AG08396 (cell line): ENCODE measurements around the gene SAA2.
"Not testable (repeated sequence)": the region's sequence is repeated elsewhere in the genome, so short reads cannot be mapped to it uniquely, and the experiment has no call there.

Experiments
- DNase-seq: peaks from one replicate; pipeline ENCODE4 v3.0.0; 2012; ENCODE audit warnings: low spot score, mixed read lengths

Gene SAA2

DNA sequence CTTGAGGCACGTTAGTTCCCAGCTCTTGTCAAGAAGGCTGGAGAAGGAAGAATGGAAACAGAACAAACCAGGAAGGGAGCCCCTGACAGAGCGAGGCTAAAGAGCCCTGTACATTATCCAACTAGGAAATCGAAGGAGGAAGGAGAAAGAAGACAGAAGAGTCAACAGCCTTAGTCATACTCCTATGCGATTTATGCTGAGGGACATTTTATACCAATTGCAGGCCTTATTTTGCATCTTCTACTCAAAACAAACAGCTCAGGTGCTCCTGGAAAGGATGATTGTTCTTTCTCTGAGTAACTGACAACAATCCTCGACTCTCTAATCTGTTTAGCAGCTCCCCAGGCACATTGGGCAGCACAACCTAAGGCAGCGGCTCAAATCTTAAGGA, 1.3 kb downstream of the SAA2 start:
- DNase-seq, result not testable (repeated sequence)

DNA sequence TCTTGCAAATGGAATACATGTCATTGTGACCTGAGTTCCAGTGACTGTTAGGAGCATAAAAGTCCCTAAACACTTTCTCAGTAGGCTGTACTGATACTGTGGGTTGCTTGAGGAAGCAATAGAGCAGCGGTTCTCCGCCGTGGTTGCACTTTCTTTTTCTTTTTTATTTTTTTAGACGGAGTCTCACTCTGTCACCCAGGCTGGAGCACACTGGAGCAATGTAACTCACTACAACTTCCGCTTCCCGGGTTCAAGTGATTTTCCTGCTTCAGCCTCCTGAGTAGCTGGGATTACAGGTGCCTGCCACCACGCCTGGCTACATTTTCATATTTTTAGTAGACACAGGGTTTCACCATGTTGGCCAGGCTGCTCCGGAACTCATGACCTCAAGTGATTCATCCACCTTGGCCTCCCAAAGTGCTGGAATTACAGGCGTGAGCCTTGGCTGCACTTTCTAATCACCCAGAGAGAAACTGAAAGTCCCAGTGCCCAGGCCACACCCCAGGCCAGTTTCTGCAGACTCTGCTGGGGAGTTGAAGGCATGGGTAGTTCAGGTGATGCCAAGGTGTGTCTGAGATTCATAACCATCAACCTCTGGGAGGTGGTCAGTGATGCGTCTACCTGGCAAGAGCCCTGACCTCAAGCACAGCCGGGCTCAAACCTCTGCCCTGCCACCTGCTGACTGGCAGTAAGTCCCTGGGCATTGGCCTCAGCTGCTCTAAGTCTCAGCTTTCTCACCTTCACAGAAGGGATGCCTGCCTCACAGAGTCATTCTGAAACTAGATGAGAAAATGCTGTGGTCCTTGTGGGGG, 1.9 kb downstream of the SAA2 start:
- not testable (repeated sequence) for DNase-seq

DNA sequence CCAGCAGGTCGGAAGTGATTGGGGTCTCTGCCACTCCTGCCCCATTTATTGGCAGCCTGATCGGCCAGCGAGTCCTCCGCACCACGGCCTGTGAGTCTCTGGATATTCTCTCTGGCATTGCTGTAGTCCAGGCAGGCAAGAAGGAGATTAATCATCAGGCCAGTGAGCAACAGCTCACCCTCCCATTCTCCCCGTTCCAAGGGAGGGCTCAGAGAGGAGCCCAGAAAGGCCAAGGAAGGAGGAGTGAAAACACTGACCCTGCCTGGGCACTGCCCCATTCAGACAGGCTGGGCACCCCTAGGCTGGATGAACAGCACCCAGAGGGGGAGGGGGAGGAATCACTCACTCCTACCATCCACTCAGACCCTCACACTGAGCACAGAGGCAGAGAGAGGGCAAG, 3.1 kb downstream of the SAA2 start:
- DNase-seq, result no peak

DNA sequence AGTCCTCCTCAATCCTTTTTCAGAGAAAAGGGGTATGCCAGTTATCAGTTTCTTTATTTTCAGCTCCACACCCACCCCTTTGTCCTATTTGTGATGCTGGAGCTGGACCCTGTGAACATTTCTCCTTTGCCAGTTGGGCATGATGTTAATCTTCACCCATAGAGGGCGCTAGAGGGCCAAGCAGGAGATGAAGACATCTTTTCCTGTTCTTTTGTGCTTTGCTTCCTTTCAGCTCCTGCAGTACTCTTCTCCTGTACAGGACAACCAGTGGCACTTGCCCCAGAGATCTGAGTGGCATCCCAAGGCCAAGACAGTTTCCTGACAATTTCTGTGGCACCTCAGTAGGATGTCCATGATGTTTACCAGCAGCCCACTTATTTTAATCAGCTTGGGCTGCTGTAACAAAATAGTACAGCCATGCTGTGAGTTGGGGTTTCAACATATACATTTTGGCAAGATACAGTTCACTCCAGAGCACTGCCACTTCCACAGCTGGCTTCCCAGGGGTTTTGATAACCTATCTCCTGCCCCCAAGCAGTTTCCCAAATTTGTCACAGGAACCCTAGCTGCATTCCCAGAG, 4.6 kb downstream of the SAA2 start:
- DNase-seq, result peak; percentile 64

DNA sequence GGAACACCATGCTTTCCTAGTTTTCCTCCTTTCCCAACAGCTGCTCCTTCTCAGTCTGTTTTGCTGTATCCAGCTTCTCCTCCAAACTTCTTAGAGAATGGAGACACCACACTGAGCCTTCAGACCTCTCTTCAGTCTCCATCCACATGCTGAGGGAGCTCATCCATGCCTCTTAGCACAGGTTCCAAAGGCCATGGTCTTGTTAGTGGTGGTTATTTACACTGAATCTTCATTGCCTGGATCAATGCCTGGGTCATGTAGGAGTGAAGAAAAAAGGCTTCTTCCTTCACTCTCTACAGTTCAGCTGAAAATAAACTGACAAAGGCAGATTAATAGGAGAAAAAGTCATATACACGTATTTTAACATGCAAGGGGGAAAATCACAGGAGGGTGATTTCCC, 8.8 kb downstream of the SAA2 start:
- DNase-seq, result no peak

DNA sequence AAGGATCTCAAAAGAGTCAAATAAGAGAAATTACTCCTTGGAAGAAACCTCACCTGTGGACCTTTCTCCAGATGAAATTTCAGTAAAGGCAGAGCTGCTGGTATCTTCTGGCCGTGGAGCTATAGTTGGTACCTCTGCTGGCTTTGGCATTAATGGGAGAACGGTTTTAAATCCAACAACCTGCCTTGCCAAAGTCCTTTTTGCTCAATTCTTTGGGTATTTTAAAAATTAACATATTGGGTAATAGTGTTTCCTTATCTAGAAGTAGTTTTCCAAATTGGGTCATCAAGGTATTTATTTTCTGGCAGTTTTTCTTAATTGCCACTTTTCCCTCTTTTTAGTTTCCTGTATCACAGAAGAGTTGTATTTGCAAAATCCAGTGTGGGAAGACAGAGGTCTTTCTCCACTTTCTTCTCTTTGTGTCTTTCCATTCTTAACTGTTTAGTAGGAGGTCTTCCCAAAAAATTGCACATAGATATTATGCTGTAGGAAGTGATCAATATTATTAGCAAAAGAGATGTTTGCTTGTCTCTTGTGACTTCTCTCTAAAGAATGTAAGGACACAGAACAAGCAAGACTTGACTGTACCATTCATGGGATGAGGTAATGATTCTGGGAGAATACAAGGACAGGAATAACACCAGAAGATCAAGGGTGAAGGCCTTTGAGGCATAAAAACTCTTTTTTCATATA, 11.7 kb downstream of the SAA2 start, which contains the start of gene SAA4:
SAA4 (minus strand) TSS at position 139 of the 693 bp plus-strand sequence. CDS start 876 bp downstream, outside the sequence.
- no peak for DNase-seq

DNA sequence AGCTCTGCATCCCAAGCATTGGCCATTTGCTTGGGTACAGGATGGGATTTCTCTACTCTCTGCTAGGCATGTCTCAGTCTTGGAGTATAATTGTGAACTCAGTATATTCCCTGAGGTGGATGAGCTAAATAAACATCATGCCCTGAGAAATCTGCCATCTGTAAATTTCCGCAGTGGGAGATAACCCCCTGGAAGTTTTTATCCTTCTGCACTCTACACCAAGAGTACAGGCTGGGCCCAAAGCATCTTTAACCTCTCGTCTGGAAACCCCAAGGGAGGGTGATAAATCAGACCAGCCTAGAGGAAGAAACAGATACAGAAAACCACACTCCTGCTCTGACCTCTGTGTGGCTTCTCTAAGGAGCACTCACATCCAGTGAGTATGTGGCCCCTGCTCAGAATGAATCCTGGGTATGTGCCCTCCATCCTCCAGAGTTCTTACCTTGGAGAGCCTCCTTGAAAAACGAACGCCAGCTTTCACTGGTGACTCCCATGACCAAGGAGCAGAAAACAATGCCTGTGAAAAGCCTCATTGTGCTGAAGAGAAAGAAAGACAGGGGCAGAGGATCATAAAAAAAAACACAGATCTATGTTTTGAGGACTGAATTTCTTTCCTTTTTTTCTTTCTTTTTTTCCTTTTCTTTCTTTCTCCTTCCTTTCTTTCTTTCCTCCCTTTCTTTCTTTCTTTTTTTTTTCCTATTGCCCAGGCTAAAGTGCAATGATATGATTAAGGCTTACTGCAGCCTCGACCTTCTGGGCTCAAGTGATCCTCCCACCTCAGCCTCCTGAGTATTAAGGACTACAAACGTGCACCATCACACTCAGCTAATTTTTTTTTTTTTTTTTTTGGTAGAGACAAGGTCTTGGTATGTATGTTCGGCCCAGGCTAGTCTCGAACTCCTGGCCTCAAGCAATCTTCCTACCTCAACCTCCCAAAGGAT, 12.8 kb downstream of the SAA2 start:
- no peak for DNase-seq

DNA sequence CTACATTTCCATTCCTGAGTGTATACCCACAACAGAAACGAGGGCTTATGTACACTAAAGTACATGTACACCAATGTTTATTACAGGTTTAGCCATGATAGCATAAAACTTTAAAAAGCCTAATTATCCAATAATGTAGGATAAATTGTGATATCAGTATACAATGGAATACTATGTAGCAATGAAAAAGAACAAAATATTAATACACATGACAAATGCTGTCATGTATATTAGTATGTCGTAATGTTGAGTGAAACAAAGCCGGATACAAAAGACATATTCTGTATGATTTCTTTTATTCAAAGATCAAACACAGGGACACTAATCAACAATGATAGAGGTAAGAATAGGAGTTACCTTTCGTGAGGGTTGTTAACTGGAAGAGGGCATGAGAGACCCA, 14.6 kb downstream of the SAA2 start:
- no peak for DNase-seq

DNA sequence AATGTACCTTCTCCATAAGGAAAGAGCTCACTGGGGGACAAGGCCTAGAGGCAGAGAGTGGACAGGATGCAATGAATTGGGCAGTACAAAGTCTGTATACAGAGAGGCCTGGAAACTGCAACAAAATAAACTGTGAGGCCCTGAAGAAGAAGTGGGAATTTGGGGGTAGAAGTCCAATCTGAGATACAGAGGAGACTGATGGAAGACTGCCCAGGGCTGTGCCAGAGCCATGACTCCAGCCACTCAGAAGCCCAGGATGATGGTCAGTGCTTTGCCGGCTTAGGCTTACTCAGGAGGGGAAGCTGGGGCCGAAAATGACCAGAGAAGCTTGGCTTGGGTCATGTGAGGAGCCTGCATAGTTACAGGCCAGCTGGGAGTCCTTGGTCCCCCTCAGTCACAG, 17.6 kb downstream of the SAA2 start:
- DNase-seq, result no peak

DNA sequence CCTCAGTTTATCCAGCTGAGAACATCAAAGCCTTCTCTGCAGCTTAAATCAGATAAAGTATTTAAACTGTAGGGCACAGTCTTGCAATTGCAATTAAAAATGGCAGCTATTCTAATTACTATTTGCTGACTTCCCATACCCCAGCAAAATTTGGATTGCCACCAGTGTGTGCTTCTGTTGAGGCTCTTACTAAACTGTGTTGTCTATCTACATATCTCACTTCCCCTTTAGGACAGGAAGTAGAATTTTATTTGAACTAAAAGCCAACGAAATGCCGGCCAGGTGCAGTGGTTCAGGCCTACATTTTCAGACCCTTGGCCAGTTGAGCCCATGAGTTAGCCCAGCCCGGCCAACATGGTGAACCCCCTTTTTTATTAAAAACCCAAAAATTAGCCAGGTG, 19.0 kb downstream of the SAA2 start:
- no peak for DNase-seq

DNA sequence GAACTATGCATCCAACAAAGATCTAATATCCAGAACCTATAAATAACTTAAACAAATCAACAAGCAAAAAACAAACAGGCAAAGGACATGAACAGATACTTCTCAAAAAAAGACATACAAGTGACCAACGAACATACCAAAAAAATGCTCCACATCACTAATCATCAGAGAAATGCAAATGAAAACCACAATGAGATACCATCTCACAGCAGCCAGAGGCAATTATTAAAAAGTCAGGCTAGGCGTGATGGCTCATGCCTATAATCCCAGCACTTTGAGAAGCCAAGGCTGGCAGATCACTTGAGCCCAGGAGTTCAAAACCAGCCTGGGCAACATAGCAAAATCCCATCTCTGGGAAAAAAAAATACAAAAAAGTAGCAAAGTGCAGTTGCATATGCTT, 22.6 kb downstream of the SAA2 start:
- no peak for DNase-seq

DNA sequence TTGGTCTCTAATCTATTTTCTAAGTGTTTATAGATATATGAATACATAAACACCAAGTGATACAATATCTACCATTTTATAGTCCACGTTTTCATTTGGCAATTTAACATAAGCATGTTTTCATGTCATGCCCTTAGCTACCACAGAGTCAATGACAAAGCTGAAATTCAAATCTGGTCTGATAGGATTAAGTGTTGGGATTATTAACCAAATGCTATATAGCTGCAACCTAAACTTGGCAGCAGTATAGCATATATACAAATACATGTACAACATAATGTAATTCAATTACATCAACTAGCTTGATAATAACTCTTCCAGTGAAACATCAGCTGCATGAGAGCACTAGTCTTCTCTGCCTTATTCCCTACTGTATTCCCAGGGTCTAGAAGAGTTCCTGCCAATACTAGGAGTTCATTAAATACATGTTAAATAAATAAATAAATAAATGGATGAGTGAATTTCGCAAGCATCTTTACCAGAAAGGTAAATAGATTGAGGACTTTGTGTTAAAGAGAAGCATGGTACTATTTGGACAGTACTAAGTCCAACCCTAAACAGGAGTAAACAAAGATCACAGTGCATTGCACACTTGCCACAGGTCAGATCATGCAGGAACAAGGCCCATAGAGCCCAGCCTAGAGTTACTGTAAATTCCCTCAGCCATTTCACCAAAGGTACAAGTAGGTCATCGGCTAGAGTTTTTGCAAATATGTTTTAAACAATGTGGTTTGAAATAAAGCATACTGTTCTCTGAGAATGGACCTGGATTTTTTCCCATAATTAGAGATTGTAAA, 24.7 kb downstream of the SAA2 start:
- no peak for DNase-seq

DNA sequence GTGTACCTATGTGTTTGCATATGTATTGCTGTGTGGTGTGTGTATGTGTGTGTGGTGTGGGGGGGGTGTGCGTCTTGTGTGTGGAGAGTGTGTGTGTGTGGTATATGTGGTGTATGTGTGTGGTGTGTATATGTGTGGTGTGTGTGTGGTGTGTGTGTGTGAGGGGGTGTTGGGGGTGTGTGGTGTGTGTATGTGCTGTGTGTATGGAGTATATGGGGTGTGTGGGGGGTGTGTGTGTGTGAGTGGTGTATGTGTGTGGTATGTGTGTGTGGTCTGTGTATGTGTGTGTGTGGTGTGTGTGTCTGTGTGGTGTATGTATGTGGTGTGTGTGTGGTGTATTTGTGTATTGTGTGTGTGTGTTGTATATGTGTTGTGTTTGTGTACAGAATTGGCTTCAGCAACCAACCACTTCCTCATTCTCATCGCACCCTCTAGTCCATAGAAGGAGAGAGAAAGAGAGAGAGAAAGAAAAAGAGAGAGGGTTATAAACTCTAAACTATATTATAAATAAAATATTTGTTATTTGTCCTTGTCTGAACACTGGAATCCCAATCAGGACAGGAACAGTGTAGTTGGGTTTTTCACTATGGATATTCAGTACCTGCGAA, 25.6 kb downstream of the SAA2 start:
- no peak for DNase-seq

DNA sequence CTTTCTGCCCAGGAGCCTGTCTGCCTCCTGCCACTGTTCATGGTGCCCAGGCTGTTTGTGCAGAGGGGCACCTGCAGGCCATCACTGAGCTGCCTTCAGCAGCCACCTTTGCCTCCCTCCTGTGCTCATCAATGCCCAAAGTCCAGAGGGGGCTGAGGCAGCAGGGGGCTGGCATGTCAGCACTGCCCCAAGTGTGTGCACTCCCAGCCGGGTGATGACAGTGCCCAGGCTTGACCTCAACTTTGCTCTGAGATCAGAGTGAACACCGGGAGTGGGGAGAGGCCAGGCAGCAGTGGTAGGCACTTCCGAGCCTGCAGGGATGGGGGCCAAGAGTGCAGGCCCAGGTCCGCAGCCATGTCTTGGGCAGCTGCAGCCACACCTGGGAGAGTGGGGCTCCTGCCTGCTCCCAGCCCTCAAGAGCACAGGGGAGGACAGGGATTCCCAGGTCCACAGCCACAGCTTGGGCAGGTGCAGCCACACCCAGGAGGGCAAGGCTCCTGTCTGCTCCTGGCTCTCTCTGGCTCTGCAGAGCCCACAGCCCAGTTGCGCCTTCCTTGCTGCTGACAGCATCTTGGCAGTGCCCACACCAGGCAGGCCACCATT, 27.1 kb downstream of the SAA2 start:
- no peak for DNase-seq

DNA sequence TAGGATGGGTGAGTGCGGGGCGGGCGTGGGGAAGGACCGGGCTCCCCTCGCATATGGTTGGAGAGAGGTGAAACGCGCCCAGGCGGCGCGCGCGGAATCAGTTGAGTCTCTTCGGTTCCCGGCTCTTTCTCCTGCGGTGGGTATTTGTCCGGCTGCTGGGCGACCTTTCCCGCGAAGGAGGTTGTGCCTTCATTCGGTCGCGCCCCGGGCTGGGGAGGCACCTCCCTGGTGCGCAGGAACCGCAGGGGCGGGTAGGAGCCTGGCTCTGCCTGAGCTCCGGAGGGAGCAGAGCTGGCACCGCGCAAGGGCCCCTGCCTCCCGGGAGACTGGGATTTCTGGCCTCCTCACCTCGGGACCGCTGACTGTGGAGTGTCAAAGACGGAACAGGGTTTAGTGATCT, 39.4 kb downstream of the SAA2 start:
- no peak for DNase-seq

DNA sequence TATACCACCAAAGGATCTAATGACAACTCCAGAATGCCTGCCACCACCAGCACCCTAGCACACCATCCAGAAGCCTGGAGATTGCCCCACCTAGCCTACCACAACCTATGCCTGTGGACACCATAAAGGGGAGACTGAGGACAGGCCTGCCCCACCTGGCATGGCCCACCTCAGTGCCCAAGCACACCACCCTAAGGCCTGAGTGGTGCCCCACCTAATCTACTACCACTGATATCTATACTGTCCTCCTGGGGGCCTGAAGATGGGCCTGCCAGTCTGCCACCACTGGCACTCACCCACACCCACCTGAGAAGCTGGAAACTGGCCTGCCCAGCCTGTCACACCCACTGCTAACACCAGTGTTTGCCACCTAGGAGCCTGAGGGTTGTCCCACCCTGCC, 43.7 kb downstream of the SAA2 start:
- no peak for DNase-seq

DNA sequence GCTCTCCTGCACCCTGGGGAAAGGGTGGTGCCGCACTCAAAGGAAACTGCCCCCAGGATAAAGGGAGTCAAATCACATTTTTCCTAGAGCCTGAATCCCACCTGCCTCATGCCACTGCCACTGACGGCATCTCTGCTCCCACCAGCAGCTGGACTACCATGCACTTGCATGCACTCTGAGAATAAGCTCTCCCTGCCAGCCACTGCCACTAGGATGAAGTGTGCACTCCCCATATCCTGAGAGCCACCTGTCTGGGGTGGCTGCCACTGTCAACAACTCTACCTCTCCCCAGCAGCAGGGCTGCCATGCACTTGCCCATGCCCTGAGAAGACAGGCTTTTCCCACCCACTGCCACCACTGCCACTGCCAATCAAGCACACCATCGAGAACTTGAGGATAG, 44.2 kb downstream of the SAA2 start:
- no peak for DNase-seq

DNA sequence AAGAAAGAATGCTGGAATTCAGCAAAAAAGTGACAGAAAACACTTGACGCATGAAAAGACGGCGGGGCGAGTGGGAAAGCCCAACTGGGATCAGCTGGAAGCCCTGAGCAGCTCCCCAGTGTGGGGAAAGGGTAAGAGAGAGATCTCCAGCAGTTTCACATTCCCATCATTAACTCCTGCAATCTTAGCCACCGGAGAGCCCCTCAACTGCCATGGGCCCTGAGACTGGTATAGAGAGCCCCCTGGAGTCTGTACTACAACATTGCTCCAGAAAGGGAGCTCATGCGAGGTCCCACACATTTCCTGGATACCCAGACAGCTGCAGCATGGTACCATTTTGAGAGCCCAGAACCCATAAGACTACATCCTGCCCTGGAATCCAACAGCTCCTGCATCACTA, 44.7 kb downstream of the SAA2 start:
- peak; percentile 48 for DNase-seq

DNA sequence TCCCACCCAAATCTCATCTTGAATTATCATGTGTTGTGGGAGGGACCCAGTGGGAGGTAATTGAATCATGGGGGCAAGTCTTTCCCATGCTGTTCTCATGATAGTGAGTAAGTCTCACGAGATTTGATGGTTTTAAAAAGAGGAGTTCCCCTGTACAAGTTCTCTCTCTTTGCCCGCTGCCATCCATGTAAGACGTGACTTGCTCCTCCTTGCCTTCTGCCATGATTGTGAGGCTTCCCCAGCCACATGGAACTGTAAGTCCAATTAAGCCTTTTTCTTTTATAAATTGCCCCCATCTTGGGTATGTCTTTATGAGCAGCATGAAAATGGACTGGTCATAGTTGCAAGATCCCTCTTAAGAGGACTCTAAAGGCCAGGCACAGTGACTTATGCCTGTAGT, 50.7 kb downstream of the SAA2 start:
- DNase-seq, result not testable (repeated sequence)

DNA sequence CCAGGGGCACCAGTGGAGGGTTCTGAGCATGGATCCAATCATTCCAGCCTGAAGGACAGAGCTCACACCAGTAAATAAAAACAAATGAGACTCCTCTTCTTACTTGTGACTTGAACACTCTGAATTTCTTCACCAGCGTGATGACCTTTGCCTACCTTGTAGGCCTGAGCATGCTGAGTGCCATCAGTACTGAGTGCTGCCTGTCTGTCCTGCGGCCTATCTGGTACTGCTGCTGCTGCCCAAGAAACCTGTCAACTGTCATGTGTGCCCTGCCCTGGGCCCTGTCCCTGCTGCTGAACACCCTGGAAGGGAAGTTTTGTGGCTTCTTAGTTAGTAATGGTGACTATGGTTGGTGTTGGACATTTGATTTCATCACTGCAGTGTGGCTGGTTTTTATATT, 51.9 kb downstream of the SAA2 start:
- DNase-seq, result no peak
